ENCODE measurements around the gene NOTO.
"Not testable (repeated sequence)": the region's sequence is repeated elsewhere in the genome, so short reads cannot be mapped to it uniquely, and the experiment has no call there.

- not testable (repeated sequence) for TF ChIP-seq EZH2 (optimal IDR thresholded peaks at IDR 0.05; ENCODE audit: low read depth, low read length); CTCF (IDR thresholded peaks at IDR 0.05; ENCODE audit: low read length)
Observed at GRCh38 chr2:73165978-73166377, 36.4 kb upstream of the NOTO start.

Measured in MM.1S (cell line).